Measurements from ENCODE around the gene ACTA1. TPM values are rescaled to one million over a fixed set of nuclear protein-coding genes. Genes with fewer than 3 reads are reported as not detected.

Gene ACTA1
- total and polyA plus RNA-seq, 10 of the 15 experiments (the other 5 are each of a cell fraction or from before 2014, with no cell fraction given): 0.05 to 0.35 (median 0.12) TPM; not detected in 7

DNA sequence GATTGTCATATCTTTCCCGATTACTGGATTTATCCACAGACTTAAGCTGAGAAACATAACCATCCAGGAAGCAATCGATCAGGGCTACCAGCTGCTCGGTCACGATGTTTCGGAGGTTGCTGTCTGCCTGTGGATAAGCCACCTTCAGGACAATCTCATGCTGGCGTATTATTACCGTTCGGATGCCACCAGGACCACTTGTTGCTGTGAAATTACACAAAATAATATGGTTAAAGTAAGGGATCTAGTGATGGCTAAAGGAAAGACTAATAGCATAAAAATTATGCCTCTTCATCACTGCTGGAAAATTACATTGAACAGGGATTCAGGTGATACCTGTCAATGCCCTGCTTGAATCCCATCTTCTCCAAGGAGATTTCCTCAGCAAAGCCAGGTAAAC, 30.8 kb upstream of the ACTA1 start:
- no peak overlapping the region for H3K4me2 ChIP-seq (ENCODE audit: control insufficient read depth, insufficient read depth)
- POLR2A ChIA-PET: no interaction called here
- peaks cover 7 to 28% of the 10 kb centered on the region in 2 experiments for H3K36me3 ChIP-seq (ENCODE audit: control insufficient read depth in 2 of 2, insufficient read depth in 2 of 2, low read length in 1 of 2)
- SMC1A ChIA-PET (ENCODE audit: uncharacterized antibody, unreplicated experiment): no interaction called here
- RAD21 ChIA-PET (ENCODE audit: unreplicated experiment): no interaction called here
- DNase-seq (ENCODE audit: low read depth, low spot score): no peak
- H4K20me1 ChIP-seq (ENCODE audit: control insufficient read depth, insufficient read depth): no peaks in the 10 kb centered on the region; the same call in 1 of the 2 replicates
- FAIRE-seq: no peak
- H3K9ac ChIP-seq (ENCODE audit: control insufficient read depth, insufficient read depth, low read length): no peak overlapping the region
- H3K4me3 ChIP-seq: no peak overlapping the region
- H3K79me2 ChIP-seq (ENCODE audit: control insufficient read depth, insufficient read depth, low read length): no peaks in the 10 kb centered on the region
- no peak overlapping the region for H3K27ac ChIP-seq (ENCODE audit: control insufficient read depth, insufficient read depth)
- intact Hi-C loops (cut with micrococcal nuclease; ENCODE audit: unreplicated experiment) (no loop called here), in situ Hi-C loops (cut with MboI) (no loop called here)
- no TSS peak for BruUV-seq (replicated peaks)
- H3K4me1 ChIP-seq (ENCODE audit: control insufficient read depth, insufficient read depth, low read length): no peaks in the 10 kb centered on the region
- 97% methylated on average over 8 of the region's 8 CpGs for WGBS (ENCODE audit: insufficient coverage, insufficient replicate concordance, low lambda C conversion rate, missing lambda C conversion rate)
- TF ChIP-seq ELK1 (IDR thresholded peaks at IDR 0.05; ENCODE audit: low read depth, low read length) (no peak), RB1 (IDR thresholded peaks at IDR 0.05; ENCODE audit: borderline replicate concordance) (no peak), BCL3 (IDR thresholded peaks at IDR 0.05; ENCODE audit: borderline replicate concordance, insufficient read depth, low read depth, low read length, poor library complexity, severe bottlenecking) (no peak), CEBPZ (IDR thresholded peaks at IDR 0.05; ENCODE audit: low read depth, low read length) (no peak), KAT2A (conservative IDR thresholded peaks at IDR 0.05; ENCODE audit: control insufficient read depth, low read depth, low read length) (no peak), IRF4 (IDR thresholded peaks at IDR 0.05; ENCODE audit: low read depth, low read length) (no peak), RBBP5 (conservative IDR thresholded peaks at IDR 0.05) (no peak), ESRRA (IDR thresholded peaks at IDR 0.05; ENCODE audit: low read length) (no peak), MYB (IDR thresholded peaks at IDR 0.05; ENCODE audit: borderline replicate concordance, low read depth, low read length) (no peak), BCL11A (IDR thresholded peaks at IDR 0.05; ENCODE audit: low read depth, low read length) (no peak), ZNF217 (IDR thresholded peaks at IDR 0.05) (no peak), RCOR1 (conservative IDR thresholded peaks at IDR 0.05; ENCODE audit: low read depth, low read length) (no peak), PAX5 (IDR thresholded peaks at IDR 0.05; ENCODE audit: borderline replicate concordance, low read depth, low read length) (no peak)
- TF ChIP-seq, protein P1, sequence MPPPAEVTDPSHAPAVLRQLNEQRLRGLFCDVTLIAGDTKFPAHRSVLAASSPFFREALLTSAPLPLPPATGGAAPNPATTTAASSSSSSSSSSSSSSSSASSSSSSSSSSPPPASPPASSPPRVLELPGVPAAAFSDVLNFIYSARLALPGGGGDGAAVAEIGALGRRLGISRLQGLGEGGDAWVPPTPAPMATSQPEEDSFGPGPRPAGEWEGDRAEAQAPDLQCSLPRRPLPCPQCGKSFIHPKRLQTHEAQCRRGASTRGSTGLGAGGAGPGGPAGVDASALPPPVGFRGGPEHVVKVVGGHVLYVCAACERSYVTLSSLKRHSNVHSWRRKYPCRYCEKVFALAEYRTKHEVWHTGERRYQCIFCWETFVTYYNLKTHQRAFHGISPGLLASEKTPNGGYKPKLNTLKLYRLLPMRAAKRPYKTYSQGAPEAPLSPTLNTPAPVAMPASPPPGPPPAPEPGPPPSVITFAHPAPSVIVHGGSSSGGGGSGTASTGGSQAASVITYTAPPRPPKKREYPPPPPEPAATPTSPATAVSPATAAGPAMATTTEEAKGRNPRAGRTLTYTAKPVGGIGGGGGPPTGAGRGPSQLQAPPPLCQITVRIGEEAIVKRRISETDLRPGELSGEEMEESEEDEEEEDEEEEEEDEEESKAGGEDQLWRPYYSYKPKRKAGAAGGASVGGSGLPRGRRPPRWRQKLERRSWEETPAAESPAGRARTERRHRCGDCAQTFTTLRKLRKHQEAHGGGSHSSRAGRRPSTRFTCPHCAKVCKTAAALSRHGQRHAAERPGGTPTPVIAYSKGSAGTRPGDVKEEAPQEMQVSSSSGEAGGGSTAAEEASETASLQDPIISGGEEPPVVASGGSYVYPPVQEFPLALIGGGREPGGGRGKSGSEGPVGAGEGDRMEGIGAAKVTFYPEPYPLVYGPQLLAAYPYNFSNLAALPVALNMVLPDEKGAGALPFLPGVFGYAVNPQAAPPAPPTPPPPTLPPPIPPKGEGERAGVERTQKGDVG (CRISPR knock-in tag; IDR thresholded peaks at IDR 0.05): no peak
- no peaks in the 10 kb centered on the region for H3K9me3 ChIP-seq (replicated peaks; ENCODE audit: control insufficient read depth, insufficient read depth, low read length)
- no peaks in the 10 kb centered on the region for H3K27me3 ChIP-seq (replicated peaks in 1 of 2; ENCODE audit: control insufficient read depth in 2 of 2, insufficient read depth in 2 of 2, low read length in 1 of 2)
- CTCF ChIA-PET: interaction anchor here (1.0 kb wide), 1 partner anchor 19 kb away, joined by 3 read pairs; no protein-coding TSS in a partner anchor
- ATAC-seq: no peak
- H2AFZ ChIP-seq (ENCODE audit: control insufficient read depth, low read depth, low read length): no peak overlapping the region

Data from GM12878 (cell line).